CD4-positive, alpha-beta T cell treated with Interleukin-17A for 4 hours (primary cell): Measurements from ENCODE around the gene FARP1.

ENCODE experiments used
- DNase-seq: peaks from one replicate; pipeline ENCODE4 v3.0.0-alpha.2; 2020; ENCODE audit warnings: mixed read lengths

The FARP1 gene

DNA sequence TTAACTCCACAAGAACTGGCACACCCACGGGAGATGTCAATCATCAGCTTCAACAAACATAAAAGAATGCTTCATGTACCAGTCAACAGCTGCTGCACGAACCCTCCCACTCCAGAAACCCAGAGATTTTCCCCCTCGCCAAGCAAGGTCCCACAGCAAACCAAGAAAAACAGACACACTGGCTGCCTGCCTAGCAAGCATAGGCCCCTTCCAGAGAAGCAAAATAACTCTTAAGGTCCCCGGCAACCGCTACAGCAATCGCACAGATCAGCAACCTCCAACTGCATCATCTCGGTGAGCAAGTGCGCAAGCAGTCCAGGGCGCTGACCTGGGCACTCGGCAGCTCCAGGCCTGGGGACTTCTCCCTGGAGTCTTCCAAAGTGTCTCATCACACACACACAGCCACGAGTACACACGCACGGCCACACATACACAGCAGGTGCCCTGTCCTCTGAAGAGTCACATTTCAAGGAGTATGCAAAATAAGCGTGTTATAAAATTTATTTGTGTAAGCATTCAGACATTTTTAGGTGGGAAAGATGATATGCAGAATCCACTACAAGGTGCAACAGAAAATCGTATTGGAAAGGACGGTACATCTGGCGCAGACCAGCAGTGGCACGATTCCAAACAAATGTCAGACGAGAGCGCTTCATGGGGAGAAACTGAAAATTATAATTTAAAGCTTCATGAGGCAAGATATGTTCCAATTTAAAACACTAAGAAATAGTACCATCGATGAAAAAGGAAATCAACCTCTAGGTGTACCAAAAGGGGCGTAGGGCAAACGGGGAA lies 309.0 kb downstream of the FARP1 start:
- no peak for DNase-seq

DNA sequence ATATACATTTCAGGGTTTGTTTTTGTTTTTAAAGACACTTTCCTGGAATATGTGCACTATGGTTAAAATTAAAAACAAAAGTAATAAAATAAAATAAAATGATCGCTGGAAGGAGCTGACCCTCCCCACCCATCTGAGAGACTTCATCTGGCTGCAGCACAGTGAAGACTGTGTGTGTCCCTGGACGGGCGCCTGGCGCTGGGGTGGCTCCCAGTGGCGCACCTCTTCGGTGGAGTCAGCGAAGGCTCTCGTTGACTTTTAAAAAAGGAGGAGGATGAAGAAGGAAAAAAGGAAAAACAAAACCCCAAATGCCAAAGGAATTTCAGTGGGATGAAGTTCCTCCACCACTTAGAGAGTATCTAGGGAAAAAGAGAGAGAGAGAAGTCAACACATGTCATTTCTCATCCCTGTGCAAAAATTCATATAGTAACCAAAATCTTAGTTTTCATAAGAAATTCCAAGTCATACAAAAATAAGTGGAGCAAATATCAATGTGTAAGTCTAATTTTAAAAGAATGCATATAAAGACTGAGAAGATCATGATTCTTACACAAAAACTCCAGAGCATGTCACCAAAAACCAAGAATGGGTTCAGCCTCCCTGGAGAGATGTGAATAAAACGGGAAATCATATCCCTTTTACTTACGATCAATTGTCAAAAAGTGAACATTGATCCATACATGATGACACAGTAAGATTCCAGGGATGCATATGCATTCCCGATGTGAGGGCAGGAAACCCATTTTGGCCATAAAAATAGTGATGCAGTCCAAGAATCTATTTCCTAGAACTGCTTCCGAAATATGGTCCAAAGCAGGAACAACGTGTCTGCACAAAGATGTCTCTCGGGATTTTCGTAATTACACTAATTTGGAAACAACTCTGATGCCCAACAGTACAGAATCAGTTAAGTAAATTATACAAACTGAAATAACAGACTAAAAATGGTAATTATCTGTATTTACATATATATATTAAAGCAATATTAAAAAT lies 310.3 kb downstream of the FARP1 start:
- no peak for DNase-seq

DNA sequence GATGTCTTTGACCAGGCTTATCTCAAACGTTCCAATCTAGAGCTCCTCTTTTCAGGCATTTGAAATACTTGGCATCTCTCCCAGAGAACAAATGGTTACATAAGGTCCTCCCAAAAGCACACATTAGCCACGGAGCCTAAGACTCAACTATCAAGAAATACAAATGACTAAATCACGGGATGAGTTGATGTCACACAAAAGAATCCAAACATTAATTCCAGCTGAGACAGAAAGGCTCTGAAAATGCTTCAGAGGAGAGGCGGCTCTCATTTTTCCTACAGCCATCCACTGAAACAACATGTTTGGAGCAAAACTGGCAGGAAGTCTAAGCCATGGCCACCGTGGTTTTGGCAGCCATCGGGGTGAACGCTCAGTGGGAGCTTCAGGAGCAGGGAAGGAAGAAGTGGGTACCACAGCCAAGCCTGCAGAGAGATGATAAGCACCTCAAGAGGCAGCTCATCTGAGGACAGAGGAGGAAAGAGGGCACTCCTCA lies 311.5 kb downstream of the FARP1 start:
- no peak for DNase-seq

DNA sequence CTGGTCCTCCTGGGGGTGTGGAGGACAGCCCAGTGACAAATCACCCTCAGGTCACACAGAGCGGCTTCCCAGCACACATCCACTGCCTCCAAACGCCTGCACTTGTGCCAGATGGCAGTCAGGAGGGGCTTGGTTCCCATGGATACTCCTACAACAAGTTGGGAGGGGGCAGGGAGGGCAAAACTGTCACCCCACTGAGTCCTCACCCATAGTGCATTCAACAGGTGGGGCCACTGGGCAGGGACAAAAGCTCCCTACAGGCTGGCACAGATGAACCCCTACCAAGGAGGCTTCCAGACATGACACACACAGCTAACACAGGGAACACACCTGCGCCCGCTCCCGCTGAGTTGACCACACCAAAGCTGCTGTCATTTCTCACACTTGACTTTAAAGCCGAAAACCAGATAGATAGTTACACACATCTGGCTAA lies 313.5 kb downstream of the FARP1 start:
- DNase-seq, result no peak

DNA sequence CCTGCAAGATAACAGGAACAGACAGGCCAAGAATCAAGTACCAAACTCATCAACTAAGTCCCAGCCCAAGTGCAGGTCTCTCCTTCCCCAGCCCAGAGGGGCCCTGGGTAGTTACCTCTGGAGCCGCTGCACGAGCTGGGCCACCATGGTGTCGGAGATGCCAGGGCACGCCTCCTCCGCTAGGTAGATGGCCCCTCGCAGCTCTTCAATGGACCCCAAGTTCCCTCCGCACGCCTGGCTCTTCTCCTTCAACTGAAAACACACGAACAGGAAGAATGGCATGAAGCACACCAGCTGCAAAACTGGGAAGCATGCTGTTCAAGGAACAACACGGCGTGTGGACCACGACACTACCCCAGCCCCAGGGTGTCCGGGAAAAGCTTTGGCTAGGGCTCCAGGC lies 314.2 kb downstream of the FARP1 start:
- DNase-seq, result no peak

DNA sequence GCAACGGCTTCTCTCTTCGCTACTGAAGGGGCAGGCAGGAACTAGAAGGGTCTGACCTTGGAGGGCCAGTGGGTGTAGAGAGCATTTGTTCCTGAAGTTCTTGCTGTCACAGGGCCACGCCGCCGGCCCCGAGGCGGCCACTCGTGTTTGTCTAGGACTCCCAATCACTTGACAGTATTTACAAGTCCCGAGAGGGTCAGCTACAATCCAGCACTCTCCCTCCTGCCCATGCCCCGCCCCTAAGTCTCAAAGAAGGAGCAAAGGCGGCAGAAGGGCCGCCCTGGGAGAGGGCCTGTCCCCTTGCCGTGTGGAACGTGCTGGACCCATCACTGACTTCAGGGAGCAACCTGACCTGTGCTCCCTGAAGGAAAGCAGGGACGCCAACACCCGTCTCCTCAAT lies 315.5 kb downstream of the FARP1 start:
- DNase-seq, result no peak

DNA sequence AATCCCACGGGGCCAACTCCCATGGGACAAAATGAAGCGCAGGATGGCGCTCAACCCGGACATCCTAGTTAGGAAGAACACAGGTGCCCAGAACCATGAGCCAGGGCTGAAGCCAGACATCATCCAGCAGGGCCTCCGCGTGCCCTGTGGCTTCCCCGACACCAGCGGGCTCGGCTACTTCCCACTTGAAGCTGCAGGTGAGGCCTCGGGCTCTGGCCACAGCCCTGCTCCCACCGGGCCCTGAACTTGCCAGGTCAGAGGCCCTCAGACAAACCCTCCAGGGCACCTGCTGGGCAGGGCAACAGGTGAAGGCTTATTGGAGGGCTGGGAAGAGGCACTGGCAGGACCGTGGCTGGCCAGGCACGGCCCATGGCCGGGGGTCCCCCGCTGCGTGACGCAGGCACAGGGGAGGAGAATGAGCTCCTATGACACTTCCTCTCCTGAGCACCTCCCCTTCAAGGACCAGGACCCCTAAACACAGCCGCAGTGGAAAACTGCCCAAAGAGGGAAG lies 316.3 kb downstream of the FARP1 start:
- DNase-seq, result no peak

DNA sequence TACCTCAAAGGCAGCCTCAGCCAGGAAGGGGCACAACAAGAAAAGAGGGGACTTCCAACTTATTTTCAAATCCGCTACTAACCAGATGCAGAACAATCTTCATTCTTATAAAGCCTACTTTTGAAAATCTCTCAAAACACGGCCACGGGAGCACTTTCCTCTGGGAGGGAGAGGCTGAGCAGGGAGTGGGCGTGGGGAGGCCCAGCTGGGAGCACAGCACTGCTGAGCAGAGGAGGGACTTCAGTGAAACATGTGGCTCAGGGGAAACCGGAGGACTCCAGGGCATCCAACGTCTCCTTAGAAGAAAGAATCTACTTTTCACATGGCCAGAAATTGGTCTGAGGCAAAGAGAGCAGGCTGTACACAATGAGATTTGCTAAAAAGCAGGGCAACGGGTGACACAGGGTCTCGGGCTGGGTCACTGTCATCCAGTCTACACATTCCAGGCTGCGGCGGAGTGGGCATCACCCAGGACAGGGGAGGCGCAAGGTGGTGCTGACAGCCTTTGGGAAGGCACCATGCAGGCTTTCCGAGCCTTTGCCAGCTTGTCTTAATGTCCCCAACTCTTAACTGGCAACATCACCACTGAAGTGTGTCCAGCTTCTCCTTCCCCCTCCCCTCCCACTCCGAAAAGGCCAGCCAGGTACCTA lies 317.0 kb downstream of the FARP1 start:
- no peak for DNase-seq

DNA sequence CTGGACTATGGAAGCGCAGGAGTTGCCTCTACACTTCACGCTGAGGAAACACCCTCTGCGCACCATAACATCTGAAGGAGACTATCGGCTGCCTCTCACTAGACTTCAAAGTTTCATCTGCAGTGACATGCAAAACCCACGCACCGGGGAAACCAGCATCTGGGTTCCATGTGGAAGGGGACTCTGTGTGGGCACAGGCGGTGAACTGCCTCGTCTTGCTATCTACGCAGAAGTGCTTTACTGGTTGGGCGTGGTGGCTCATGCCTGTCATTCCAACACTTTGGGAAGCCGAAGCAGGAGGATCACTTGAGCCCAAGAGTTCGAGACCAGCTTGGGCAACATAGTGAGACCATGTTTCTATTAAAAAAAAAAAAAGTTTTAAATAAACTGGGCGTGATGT lies 317.6 kb downstream of the FARP1 start:
- no peak for DNase-seq

DNA sequence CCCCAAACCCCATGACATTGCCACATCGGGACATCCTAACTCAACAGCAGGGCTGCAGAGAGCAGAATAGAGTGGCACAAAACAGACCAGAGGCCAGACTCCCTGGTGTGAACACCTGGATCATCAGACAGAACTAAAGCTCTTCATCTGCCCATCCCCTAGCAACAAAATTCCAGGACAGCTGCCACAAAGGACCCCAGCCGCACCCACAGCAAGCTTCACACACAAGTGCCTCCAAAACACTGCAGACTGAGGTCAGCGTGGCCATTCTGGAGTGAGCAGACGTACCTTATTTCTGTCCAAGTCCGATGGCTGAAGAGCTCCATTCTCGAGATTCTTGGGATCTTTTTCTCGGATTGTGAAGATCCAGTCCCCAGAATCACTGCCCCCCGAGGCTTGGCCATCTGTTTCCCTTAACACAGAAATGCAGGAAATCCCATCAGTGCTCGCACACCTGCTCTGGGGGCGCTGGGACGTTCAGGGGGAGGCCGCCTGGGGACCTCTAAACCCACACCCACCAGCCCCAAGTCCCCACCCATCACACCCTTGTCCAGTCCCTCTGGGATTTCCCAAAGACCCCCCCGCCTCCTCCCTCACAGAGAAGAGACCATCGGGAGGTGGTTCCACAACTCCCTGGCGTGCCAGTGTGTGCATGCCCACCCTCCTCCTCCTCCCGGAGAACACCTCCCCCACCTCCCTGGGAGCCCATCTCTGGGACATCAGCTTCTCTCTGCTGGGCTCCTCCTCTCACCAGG lies 318.8 kb downstream of the FARP1 start:
- no peak for DNase-seq

DNA sequence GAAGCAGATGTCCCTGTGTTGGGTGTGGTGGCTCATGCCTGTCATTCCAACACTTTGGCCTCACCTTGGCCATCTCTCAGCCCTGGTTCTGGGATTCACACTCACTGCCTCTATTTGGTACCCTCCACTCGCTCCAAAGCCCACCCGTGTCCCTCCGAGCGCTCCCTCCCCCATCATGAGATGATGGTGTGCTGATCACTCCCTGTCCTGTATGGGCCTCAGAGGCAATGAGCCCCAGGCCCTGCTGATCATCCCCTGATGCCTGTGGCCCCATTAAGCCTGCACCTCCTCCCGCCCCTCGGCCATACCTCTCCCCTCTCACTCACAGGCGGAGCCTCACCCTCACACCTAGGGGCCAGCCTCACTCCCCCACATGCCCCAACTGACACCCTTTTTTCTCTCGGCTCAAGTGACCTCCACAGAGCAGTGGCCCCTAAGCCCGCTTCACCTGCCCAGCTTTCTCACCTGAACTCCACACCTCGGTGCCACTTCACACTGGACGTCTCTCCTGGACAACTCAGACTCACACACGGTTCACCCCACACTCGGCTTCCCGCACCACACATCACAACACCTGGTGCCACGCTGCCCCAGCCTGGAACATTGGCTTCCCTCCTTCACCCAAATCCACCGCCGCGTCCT lies 319.5 kb downstream of the FARP1 start:
- no peak for DNase-seq

DNA sequence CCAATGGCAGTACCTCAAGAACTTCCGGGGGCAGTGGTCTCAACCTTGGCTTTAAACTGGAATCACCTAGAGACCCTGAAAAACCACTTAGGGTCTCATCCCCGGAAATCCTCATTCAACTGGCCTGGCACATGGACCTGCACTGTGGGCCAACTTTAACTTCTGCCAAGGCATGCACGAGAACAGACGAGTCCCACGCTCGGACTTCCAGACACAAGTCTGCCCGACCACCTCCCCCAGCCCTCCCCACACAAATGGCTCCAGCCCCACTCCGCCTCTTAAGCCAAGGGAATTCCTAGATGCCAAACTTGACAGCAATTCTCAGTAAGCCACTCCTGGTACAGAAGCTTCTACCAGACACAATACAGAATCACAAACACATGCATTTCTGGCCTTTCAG lies 320.1 kb downstream of the FARP1 start:
- no peak for DNase-seq

DNA sequence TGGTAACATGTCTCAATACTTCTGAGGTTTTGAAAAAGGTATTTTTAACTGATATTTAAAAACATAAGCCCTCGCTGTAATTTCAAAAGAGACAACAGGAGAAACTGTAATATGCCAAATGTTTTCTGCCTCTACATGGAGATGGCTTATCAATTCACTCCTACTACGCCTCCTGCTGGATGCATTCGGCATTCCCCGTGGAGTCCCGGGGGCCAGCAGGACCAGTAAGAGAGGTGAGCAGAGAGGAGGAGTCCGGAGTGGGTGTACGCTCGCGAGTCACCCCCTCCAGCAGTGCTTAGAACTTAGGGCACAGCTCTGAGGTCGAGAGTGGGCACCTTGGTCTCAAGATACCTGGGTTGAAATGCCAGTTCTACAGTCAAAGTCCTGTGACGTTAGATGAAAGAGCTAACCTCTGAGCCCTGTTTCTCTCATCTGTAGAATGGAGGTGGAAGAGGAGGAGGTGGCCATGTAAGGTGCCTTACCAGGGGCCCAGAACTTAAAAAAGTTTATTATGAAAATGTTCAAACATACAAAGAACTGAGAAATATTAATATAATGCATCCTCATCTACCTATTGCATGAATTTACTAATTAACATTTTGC lies 323.8 kb downstream of the FARP1 start:
- DNase-seq, result peak; percentile 62

DNA sequence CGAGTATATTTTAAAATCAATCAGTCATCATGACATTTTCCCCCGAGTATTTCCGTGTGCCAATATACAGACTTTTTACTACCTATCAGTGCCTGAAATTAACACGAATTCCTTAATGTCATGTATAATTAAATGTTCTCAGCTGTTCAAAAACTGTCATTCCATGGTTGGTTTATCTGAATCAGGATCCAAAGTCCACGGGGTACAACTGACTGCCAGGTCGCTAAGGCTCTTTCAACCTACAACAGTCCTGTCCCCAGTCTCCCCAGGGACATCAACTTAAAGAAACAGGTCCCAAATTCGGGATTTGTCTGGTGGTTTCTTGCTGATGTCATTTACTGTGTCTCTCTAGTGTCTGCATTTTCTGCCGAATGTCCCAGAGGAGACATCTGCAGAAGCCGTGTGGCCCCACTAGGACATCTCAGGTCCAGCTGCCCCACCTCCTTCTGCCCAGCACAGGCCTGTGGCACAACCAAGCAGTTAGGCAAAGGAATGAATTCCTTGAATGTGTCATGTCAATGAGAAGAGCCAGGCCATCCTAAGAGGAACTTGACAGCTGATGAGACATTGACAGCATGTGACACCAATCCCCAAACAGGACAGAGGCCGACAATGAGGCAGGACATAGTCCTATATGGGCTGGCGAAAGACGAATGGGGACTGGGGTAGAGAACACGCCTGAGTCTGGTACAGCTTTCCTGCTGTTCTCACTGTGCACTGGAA lies 324.5 kb downstream of the FARP1 start:
- no peak for DNase-seq

DNA sequence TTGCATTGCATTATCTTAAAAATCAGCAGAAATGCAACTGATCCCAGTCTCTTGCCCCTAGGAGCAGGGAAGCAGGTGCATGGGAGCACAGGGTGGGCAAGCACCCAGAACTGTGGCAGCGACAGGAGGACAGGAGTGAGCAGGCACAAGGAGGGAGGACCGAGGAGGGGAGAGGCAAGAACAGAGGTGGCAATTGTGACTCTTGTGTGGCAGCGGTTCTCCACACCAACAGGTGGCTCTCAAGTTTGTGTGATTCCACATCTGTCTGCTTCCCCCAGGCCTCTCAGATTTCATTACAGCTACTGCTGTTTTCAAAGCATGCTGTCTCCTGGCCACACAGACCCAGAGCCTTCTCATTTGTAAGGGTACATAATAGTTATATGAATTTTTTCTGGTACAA lies 325.5 kb downstream of the FARP1 start:
- DNase-seq, result no peak

DNA sequence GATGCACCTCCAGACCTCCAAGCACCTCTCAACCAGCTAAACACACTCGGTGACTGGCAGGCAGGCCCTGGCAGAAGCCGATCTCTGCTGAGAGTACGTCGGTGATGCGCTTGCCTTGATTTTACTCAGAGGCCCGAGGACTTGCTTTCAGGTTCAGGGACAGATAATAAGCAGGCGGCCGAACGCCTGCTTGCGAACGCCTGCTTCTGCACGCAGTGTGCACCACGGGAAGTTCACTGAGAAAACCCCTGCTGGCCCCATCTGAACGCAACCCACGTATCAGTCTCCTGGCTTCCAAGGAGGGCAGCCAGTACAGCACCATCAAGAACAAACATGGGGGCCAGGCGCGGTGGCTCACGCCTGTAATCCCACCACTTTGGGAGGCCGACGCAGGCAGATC lies 326.0 kb downstream of the FARP1 start:
- DNase-seq, result no peak

DNA sequence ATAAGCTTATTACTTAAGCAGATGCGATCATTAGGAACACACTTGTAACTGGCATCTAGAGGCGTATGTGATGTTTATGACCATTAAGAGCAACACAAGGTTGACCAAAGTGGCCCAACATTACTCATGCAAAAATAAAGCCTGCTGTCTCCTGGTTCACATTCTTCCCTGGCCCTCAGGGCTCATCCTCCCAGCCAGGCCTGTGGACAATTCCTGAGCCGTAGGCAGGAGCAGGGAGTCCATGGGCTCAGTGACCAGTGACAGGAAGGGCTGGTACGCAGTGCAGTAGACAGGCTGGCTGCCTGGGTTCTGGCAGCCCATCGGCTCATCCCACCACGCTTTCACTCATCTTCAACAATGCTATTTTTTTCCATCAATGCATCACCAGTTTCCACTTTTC lies 328.0 kb downstream of the FARP1 start:
- no peak for DNase-seq

DNA sequence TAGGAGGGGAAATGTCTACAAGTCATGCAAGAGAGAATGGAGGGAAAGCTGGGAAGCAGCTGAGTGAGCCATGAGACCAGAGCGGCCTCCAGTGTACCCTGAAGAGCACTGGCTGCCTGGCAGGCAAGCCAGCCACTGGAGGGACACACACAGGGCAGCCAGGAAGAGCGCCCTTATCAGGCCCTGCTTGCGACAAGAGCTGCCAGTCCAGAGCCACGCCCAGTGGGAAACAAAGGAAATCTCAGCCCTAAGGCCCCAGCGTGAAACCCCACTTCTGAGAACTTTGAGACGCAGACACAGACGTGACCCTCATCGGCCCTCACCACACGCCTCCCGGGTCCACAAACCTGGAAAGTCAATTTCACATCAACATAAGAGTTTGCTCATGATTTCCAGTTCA lies 329.0 kb downstream of the FARP1 start:
- no peak for DNase-seq

DNA sequence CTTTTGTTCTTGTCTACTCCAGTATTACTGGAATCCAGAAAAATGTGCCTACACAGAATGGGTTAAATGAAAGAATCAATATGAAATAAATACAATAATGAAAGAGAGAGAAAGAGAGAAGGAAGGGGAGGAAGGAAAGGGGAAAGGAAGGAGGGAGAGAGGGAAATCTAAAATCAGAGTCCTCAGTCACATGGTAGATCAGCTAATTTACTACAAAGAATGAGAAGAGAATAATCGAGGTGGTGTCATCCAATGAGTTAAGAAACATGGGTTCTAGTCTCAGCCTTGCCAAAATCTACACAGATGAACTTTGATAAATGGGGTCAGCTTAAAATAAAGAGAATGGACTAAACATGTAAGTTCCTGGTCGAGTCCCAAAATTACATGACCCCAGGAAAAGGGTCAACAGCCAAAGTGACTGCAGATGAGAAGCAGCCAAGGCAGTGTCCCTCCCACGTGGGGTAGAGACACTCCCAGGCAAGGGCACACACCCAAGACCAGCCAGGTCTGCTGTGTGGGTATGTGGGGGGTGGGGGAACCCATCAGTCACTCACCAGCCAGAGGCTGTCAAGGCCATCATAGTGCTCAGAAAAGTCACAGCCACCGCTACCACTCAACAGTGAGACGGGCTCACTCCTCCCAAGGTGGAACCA lies 330.4 kb downstream of the FARP1 start:
- DNase-seq, result no peak

DNA sequence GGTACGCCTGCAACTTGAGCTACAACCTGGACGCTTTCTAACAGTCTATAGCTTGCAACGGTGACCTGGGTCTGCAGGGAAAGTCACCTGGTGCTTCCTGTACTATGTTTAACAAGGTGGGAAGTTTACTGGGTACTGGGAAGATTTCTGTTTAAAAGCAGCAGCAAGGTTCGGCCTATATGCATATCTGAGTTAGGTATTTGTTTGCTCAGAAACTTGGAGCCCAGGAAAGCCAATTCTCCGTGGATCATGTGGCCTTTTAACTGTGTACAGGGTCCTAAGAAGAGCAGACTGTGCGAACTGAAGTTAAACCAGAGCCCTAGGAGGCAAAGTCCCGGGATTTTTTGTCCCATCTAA lies 330.9 kb downstream of the FARP1 start:
- DNase-seq, result no peak
